PC-3 (cell line): Measurements from ENCODE around the gene SPAG7. TPM values are rescaled to one million over a fixed set of nuclear protein-coding genes. Genes with fewer than 3 reads are reported as not detected.

Experiments used
- ATAC-seq: fragments of 200-7000 bp; cut with Tn5 transposase; 2 replicates; pipeline ENCODE4 v1.9.1; 2020; ENCODE audit warnings: mild to moderate bottlenecking, moderate library complexity
- BruUV-seq: library from RNA; stranded (reverse); fragments of 400-500 nt; replicated peaks from 2 replicates; lab custom pipeline; 2021; lab: Mats Ljungman, UMichigan
- CTCF ChIA-PET: fragments of 300-600 bp; sonication (Branson Sonifier 250); formaldehyde crosslinking; loops from one replicate; lab custom pipeline; 2022; ENCODE audit warnings: antibody characterized with exemption; lab: Charles Lee
- POLR2A ChIA-PET: fragments of 300-600 bp; sonication (Branson Sonifier 250); formaldehyde crosslinking; loops from one replicate; lab custom pipeline; 2022; ENCODE audit warnings: antibody characterized with exemption; ENCODE audit not compliant: unreplicated experiment; lab: Charles Lee
- DNase-seq: peaks from one replicate; pipeline ENCODE4 v3.0.0-alpha.2; 2015
- H2AFZ ChIP-seq: fragments of 300-600 bp; sonication (generic); 2 replicates; pipeline ENCODE4 v1.6.0; 2016; ENCODE audit warnings: antibody characterized with exemption, low read length
- H3F3A ChIP-seq: fragments of 300-600 bp; sonication (generic); one replicate; pipeline ENCODE4 v1.6.0; 2017; ENCODE audit warnings: antibody characterized with exemption, low read length, control low read depth, mild to moderate bottlenecking; ENCODE audit not compliant: unreplicated experiment
- H3K27ac ChIP-seq: fragments of 300-600 bp; sonication (generic); 2 replicates; pipeline ENCODE4 v1.5.1; 2016; ENCODE audit warnings: mild to moderate bottlenecking, low read length
- H3K27me3 ChIP-seq: fragments of 300-600 bp; sonication (generic); 2 replicates; pipeline ENCODE4 v1.6.1; 2016; ENCODE audit warnings: low read length, mixed read lengths
- H3K36me3 ChIP-seq: fragments of 300-600 bp; sonication (generic); 2 replicates; pipeline ENCODE4 v1.6.1; 2016; ENCODE audit warnings: low read depth, mixed run types, low read length, mixed read lengths
- H3K4me1 ChIP-seq: fragments of 300-600 bp; sonication (generic); 2 replicates; pipeline ENCODE4 v1.5.1; 2016; ENCODE audit warnings: low read length; ENCODE audit not compliant: insufficient read depth
- H3K4me2 ChIP-seq: fragments of 300-600 bp; sonication (generic); 2 replicates; pipeline ENCODE4 v1.6.0; 2016; ENCODE audit warnings: low read length
- H3K4me3 ChIP-seq: fragments of 300-600 bp; sonication (generic); 2 replicates; pipeline ENCODE4 v1.5.1; 2016; ENCODE audit warnings: mild to moderate bottlenecking, low read length, mixed read lengths
- H3K79me2 ChIP-seq: fragments of 300-600 bp; sonication (generic); 2 replicates; pipeline ENCODE4 v1.6.1; 2017; ENCODE audit warnings: low read length, mixed read lengths
- H3K9ac ChIP-seq: fragments of 300-600 bp; sonication (generic); 2 replicates; pipeline ENCODE4 v1.6.0; 2016; ENCODE audit warnings: mild to moderate bottlenecking, low read length
- H3K9me2 ChIP-seq: fragments of 300-600 bp; sonication (generic); replicated peaks from 2 replicates; pipeline ENCODE4 v1.6.1; 2016; ENCODE audit warnings: mixed run types, low read length, mixed read lengths
- H3K9me3 ChIP-seq: fragments of 300-600 bp; sonication (generic); 2 replicates; pipeline ENCODE4 v1.6.1; 2016; ENCODE audit warnings: low read length, mixed read lengths
- H4K20me1 ChIP-seq: fragments of 300-600 bp; sonication (generic); 2 replicates; pipeline ENCODE4 v1.6.1; 2016; ENCODE audit warnings: low read length, mixed read lengths
- EZH2 ChIP-seq: fragments of 300-600 bp; sonication (generic); IDR thresholded peaks from one replicate; pipeline ENCODE4 v1.6.1; 2017; ENCODE audit warnings: antibody characterized with exemption, mild to moderate bottlenecking, low read length; ENCODE audit not compliant: unreplicated experiment
- EZH2phosphoT487 ChIP-seq: fragments of 300-600 bp; sonication (generic); IDR thresholded peaks from 2 replicates; pipeline ENCODE4 v1.6.1; 2018; ENCODE audit warnings: mild to moderate bottlenecking, antibody characterized with exemption, low read length, borderline replicate concordance
- intact Hi-C: fragments of 100-400 bp; cut with micrococcal nuclease; formaldehyde crosslinking; loops from 2 replicates; pipeline ENCODE4 v1.9.0; 2023
- total RNA-seq: library from RNA; depleted of rRNA; stranded (reverse); fragments of >200 nt; gene quantifications from 2 replicates; pipeline ENCODE4 v1.2.3, GENCODE V29; 2014
- TF ChIP-seq, protein P1 (sequence below): fragments of 300-600 bp; sonication (generic); conservative IDR thresholded peaks from 2 replicates; pipeline ENCODE4 v1.5.1; 2017; ENCODE audit warnings: antibody characterized with exemption, low read depth, mild to moderate bottlenecking, low read length

Gene SPAG7
- total RNA-seq, 1 experiment from 2014 or later: 44.1 TPM

DNA sequence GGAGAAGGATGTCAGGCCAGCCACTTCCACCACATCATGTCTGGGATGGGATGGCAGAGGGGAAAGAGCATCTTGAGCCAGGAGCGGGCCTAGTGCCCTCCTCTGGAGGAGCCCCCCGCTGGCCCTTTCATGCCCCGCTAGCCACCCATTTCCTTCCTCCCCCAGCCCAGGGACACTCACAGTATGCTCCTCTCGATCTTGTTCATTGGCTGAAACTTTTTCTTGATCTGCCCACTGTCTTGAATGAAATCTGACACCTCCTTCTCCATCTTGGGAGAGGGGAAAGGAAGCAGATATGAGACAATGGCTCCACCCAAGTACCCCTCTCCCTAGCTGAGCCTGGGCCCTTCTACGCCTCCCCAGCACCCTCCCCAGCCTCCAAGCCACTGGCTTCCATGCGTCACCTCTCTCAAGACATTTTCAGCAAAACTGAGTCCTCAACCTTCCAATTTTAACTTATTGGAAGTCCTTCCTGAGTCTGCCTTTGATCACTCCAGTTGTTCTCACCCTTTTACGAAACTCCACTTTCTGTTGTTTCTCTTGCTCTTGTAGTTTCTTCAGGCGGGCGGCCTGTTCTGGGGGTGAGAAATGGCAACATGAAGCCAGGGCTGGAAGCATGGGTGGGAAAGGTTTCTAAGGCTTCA is 7.2 kb downstream of the SPAG7 start:
- H3K9me3 ChIP-seq: no peaks in the 10 kb centered on the region
- no peak for DNase-seq
- no peaks in the 10 kb centered on the region for H4K20me1 ChIP-seq
- H3K27ac ChIP-seq: no peak overlapping the region
- no peak for TF ChIP-seq EZH2phosphoT487
- TF ChIP-seq EZH2: no peak
- TF ChIP-seq, protein P1, sequence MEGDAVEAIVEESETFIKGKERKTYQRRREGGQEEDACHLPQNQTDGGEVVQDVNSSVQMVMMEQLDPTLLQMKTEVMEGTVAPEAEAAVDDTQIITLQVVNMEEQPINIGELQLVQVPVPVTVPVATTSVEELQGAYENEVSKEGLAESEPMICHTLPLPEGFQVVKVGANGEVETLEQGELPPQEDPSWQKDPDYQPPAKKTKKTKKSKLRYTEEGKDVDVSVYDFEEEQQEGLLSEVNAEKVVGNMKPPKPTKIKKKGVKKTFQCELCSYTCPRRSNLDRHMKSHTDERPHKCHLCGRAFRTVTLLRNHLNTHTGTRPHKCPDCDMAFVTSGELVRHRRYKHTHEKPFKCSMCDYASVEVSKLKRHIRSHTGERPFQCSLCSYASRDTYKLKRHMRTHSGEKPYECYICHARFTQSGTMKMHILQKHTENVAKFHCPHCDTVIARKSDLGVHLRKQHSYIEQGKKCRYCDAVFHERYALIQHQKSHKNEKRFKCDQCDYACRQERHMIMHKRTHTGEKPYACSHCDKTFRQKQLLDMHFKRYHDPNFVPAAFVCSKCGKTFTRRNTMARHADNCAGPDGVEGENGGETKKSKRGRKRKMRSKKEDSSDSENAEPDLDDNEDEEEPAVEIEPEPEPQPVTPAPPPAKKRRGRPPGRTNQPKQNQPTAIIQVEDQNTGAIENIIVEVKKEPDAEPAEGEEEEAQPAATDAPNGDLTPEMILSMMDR: no peak
- H3K79me2 ChIP-seq: no peaks in the 10 kb centered on the region
- no peak overlapping the region for H3K9ac ChIP-seq
- H3K27me3 ChIP-seq: no peaks in the 10 kb centered on the region
- no peaks in the 10 kb centered on the region for H3K4me1 ChIP-seq
- no TSS peak for BruUV-seq
- no peak overlapping the region for H3K4me2 ChIP-seq
- H3K4me3 ChIP-seq: no peak overlapping the region
- H2AFZ ChIP-seq: no peak overlapping the region
- H3K36me3 ChIP-seq: no peaks in the 10 kb centered on the region
- intact Hi-C loops: no loop called here
- ChIA-PET POLR2A (no interaction called here), CTCF (no interaction called here)
- H3F3A ChIP-seq: no peaks in the 10 kb centered on the region
- no peak for ATAC-seq
- H3K9me2 ChIP-seq: no peaks in the 10 kb centered on the region

DNA sequence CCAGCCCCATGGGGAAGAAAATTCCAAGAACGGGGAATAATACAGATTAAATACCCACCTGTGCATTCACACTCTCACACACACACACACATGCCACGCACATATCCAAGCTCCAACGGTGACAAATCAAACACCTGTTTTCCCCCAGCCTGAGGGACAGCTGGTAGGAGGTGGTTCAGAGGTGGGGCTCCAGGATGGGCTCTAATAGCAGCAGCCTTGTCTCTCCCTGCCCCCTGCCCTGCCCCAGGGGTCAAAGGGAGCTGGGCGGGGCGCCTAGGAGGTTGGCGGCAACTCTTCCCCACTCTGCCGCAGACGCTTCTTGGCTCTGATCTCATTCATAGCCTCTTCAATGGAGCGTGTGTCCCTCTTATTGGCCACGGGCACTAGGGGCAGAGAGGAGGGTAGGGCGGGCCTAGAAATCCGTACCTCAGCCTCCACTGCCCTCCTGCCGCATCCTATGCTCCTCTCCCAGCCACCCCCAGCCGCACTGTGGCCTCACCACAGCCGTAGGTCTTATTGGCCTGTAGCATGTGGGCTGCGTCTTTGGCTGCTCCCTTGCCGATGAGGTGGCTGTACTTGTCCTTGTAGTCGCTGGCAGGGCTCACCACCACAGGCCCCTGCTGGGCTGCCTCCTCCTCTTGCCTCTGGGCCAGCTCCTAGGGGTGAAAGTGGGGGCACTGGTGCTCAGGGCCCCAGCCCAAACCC is 8.2 kb downstream of the SPAG7 start:
- Histone ChIP-seq H4K20me1 (no peaks in the 10 kb centered on the region), H3K4me2 (no peak overlapping the region)
- BruUV-seq: TSS peak; percentile 82

More for the DNA sequence above, 8.2 kb downstream of the SPAG7 start:
- H3K79me2 ChIP-seq: no peaks in the 10 kb centered on the region
- H3K27ac ChIP-seq: no peak overlapping the region
- POLR2A ChIA-PET: no interaction called here
- H3K4me3 ChIP-seq: no peak overlapping the region
- no peaks in the 10 kb centered on the region for H3F3A ChIP-seq
- H3K9ac ChIP-seq: no peak overlapping the region
- no peaks in the 10 kb centered on the region for H3K36me3 ChIP-seq
- DNase-seq (no peak), ATAC-seq (no peak)
- H3K27me3 ChIP-seq: no peaks in the 10 kb centered on the region
- H3K4me1 ChIP-seq: no peaks in the 10 kb centered on the region
- CTCF ChIA-PET: no interaction called here
- no peak overlapping the region for H2AFZ ChIP-seq
- TF ChIP-seq, protein P1: no peak
- TF ChIP-seq EZH2phosphoT487 (no peak), EZH2 (no peak)
- H3K9me2 ChIP-seq: no peaks in the 10 kb centered on the region
- no peaks in the 10 kb centered on the region for H3K9me3 ChIP-seq
- intact Hi-C loops: no loop called here
